HG03565 (cell line): ENCODE data around the gene CARD9.

Experiments
- ATAC-seq: cut with Tn5 transposase; IDR thresholded peaks from one replicate; pipeline ENCODE4 v1.9.1; 2021; ENCODE audit warnings: mild to moderate bottlenecking, moderate library complexity; ENCODE audit not compliant: unreplicated experiment

The CARD9 gene

DNA sequence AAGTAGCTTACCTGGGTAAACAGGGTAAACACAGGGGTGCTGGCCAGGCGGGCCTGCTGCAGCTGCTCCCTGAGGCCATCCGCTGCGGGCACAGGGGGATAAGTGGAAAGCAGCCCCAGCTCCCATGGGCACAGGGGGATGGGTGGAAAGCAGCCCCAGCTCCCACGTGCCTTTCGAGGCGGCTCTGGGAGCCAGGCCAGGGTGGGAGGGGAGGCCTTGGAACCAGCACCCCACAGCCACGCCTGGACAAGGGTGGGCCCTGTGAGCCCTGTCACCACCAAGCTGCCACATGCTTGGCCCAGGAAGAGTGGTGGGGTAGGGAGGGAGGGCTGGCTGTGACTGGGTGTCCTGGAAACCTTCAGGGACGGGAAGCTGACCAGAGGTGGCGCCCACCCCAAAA lies 7.8 kb upstream of the CARD9 start:
- ATAC-seq: no peak

DNA sequence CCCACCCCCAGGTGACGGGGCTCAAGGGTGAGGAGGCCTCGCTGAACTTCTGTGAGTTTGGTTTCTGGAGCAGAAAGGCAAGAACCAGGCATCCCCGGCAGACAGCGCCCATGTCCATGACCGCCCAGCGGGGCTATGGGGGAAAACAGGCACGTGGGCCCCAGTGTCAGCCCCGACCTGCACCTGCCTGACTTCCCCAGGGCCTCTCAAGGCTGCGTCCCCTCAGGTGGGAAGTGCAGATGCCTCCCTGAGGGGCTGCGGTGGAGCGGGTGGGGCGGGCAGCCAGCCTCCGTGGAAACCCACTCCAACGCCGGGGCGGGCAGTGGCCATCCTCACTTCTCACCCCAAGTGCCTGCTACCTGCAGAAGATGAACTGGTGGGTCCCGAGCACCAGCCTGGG lies 6.9 kb upstream of the CARD9 start:
- ATAC-seq: no peak

GRCh38 chr9:136379891-136380290 lies 6.4 kb upstream of the CARD9 start:
- no peak for ATAC-seq

- no peak for ATAC-seq
Measured at GRCh38 chr9:136379401-136379800, 5.9 kb upstream of the CARD9 start.

DNA sequence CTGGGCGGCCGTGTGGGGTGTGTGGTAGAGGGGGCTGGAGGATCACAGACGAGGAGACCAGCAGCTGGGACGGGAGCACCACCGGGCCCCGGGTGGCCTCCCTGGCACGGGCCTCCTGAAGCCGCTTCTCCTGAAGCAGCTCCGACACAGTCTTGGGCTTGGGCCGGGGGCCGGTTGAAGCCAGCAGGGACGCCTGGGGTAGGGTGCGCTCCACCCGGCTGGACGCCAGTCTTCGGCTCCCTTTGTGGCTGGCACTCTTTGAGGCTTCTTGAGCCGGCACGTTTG lies 5.5 kb upstream of the CARD9 start:
- no peak for ATAC-seq

GRCh38 chr9:136378170-136379002 lies 4.9 kb upstream of the CARD9 start:
- ATAC-seq: no peak

- ATAC-seq: no peak
Measured at GRCh38 chr9:136377341-136378169, 4.1 kb upstream of the CARD9 start.

DNA sequence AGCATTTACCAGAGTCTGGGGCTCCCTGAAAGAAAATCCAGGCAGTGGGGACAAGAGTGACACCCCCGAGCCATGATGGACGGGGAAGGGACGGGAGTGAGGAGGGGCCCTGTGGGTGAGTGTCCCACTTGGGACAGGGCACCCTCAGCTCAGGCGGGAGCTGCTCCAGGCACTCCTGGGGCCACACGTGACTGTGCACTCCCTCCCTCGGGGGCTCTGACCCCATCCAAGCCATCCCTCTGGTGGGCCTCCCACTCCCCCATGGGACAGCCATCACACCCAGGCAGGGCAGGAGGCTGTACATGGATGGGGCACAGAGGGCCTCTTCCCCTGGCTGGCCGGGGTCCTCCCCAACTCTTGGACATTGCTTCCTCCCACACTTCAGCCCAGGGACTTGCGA lies 3.0 kb upstream of the CARD9 start:
- no peak for ATAC-seq

- ATAC-seq: no peak
Measured at GRCh38 chr9:136375096-136375495, 1.6 kb upstream of the CARD9 start.

- ATAC-seq: no peak
Measured at GRCh38 chr9:136374183-136374575, 710 bp upstream of the CARD9 start.

DNA sequence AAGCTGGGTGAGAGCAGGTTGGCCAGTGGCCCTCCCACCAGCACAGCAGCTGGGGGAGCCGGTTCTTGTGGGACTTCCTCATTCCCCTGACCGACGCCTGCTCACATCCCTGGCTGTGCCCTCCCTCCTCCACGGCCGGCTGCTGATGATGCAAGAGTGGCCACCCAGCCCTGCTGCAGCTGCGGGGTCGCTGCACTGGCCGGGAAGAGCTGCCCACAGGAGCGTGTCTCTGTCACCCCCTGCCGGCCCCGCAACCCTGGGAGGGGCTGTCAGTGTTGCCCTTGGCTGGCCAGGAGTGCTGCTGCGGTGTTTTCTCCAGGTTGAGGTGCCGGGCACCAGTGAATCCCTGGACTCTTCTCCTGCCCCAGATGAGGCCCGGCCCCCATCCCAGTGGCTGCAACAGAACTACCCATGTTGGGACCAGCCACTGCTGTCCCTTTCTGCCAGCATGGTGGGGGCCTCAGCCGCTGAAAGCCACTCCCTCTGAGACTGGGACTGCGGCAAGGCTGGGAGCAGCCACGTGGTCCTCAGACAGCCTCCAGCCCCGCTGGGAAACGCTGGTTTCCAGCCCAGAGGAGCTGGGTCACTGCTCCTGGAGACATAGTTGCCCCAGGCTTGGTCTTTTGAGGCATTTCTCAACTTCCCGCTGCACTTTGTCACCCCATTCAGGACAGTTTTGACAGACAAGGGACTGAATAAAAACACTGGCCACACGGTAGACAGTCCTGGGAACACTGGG lies 739 bp downstream of the CARD9 start:
- no peak for ATAC-seq

GRCh38 chr9:136372006-136372405 lies 1.5 kb downstream of the CARD9 start:
- no peak for ATAC-seq

DNA sequence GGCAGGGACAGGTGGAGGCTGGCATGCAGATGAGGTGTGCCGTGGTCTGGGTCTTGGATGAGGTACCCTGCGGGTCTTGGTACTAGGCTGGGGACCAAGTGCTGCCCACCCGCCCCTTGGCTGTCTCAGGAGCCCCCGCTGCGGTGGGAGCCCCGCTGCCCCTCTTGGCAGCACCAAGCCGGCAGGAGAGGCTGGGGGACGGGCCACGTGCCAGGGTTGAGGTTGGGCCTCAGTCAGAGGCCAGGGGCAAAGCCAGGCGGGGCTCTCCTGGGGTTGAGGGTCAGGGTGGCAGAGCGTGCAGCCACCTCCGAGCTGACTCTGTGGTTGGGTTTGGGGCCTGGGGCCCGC lies 2.0 kb downstream of the CARD9 start:
- no peak for ATAC-seq

GRCh38 chr9:136370687-136371532 lies 2.6 kb downstream of the CARD9 start:
- ATAC-seq: no peak

DNA sequence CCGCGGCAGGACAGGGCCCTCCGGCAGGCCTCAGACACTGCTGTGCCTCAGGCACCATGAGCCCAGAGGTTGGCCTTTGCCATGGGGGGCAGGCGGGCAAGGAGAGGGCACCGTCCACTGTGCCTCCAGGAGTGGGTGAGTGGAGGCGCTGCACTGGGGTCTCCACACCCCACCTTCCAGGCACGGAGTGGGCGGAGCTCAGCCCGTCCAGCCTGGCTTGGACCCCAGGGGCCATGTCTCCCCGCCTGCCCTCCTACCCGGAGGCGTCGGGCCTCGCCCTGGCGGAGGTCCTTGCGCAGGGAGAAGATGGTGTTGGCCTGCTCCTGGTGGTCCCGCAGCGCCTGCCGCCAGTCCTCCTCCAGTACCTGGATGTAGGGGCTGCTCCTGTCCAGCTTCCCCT lies 3.4 kb downstream of the CARD9 start:
- ATAC-seq: no peak

GRCh38 chr9:136368190-136368589 lies 5.3 kb downstream of the CARD9 start:
- ATAC-seq: no peak

- ATAC-seq: no peak
Measured at GRCh38 chr9:136367296-136368145, 5.9 kb downstream of the CARD9 start.

DNA sequence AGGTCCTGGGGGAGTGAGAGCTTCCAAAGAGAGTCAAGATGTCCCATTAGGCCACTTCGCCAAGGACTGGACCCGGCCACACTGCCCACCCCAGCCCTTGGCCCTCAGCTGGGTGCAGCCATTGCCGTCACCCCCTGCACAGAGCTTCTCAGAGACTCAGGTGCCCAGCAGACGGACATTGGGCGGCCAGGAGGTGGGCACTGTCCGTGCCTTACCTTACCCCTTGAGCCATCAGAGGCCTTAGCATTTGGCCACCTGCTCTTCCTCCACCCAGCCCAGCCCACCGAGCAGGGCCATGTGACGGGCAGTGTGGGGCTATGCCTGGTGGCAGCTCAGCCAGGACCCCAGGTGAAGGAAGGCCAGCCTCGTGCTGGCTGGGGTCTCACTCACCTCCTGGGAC lies 6.6 kb downstream of the CARD9 start:
- ATAC-seq: no peak

DNA sequence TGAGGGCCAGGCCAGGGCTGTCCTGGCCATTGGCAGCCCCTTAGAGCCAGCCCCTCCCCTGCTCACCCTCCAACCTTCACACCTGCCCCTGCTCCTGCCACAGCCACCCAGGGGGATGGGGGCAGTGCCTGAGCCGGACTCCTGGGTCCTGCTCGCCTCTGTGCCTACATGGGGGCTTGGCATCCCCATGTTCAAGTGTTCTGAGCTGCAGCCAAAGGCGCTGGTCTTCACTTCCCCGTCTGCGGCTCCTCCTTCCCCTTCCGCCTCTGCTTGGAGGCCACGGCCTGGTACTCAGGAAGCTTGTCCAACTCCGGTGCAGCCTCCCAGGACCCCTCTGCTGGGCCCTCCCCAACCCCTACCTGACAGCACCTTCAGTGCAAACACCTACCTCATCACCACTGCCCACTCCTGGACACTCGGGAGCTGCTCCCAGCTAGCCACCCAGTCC lies 7.7 kb downstream of the CARD9 start:
- ATAC-seq: no peak
